ENCODE data around the gene DENND6A.
A peak's percentile ranks its signal among the peaks of the same experiment; 100 is the strongest.

DNA sequence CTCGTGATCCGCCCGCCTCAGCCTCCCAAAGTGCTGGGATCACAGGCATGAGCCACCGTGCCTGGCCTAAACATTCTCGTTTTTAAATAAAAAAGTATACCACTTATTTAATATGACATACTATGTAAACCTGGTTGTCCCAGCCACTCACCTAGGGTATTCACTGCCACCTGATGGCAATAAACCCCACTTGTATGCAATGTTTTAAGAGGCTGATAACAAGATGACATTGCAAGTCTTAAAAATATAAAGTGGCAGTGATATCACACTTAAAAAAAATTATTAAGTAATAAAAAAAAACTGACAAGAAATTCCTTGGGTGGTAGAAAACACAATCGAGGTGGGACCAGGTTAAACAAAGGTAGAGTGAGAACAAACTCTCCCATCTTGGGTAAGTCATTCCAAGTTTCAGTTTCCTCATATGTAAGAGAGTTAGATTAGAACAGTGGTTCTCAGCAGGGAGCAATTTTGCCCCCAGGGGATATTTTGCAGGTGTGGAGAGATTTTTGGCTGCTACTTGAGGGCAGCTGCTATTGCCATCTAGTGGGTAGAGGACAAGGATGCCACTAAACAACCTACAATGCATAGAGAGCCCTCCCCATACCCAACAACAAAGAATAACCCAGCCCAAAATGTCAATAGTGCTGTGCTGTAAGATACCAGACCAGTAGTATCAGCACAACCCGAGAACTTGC, 110.3 kb downstream of the DENND6A start:
- TF ChIP-seq, protein P1, sequence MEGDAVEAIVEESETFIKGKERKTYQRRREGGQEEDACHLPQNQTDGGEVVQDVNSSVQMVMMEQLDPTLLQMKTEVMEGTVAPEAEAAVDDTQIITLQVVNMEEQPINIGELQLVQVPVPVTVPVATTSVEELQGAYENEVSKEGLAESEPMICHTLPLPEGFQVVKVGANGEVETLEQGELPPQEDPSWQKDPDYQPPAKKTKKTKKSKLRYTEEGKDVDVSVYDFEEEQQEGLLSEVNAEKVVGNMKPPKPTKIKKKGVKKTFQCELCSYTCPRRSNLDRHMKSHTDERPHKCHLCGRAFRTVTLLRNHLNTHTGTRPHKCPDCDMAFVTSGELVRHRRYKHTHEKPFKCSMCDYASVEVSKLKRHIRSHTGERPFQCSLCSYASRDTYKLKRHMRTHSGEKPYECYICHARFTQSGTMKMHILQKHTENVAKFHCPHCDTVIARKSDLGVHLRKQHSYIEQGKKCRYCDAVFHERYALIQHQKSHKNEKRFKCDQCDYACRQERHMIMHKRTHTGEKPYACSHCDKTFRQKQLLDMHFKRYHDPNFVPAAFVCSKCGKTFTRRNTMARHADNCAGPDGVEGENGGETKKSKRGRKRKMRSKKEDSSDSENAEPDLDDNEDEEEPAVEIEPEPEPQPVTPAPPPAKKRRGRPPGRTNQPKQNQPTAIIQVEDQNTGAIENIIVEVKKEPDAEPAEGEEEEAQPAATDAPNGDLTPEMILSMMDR (IDR thresholded peaks at IDR 0.05): peak in 3 of 6 experiments; percentile 9 to 25 (median 20)
- no peak for TF ChIP-seq POLR2A (IDR thresholded peaks at IDR 0.05)

Data from Peyer's patch (tissue), 4 donors.